Ishikawa (cell line): ENCODE data around the gene TUBB3.

Experiments
- CEBPB ChIP-seq: IDR thresholded peaks from 2 replicates; pipeline ENCODE4 v1.6.1; 2012
- CREB1 ChIP-seq: IDR thresholded peaks from 2 replicates; pipeline ENCODE4 v1.6.1; 2012; ENCODE audit warnings: low read depth
- EGR1 ChIP-seq: IDR thresholded peaks from 2 replicates; pipeline ENCODE4 v1.6.1; 2012
- EP300 ChIP-seq: IDR thresholded peaks from 2 replicates; pipeline ENCODE4 v1.6.1; 2012; ENCODE audit warnings: borderline replicate concordance
- FOXM1 ChIP-seq: IDR thresholded peaks from 2 replicates; pipeline ENCODE4 v1.6.1; 2012; ENCODE audit warnings: low read depth, borderline replicate concordance
- RAD21 ChIP-seq: IDR thresholded peaks from 2 replicates; pipeline ENCODE4 v1.6.1; 2012; ENCODE audit warnings: low read depth
- TAF1 ChIP-seq: IDR thresholded peaks from 2 replicates; pipeline ENCODE4 v1.6.1; 2012; ENCODE audit warnings: low read depth, mild to moderate bottlenecking
- TCF12 ChIP-seq: IDR thresholded peaks from 2 replicates; pipeline ENCODE4 v1.6.1; 2012; ENCODE audit warnings: low read depth
- TEAD4 ChIP-seq: IDR thresholded peaks from 2 replicates; pipeline ENCODE4 v1.6.1; 2012
- YY1 ChIP-seq: IDR thresholded peaks from 2 replicates; pipeline ENCODE4 v1.6.1; 2012; ENCODE audit warnings: low read depth
- ZBTB7A ChIP-seq: IDR thresholded peaks from 2 replicates; pipeline ENCODE4 v1.6.1; 2012; ENCODE audit warnings: low read depth
- TF ChIP-seq, protein P1 (sequence below): IDR thresholded peaks from 2 replicates; pipeline ENCODE4 v1.6.1; 2012; ENCODE audit warnings: low read depth, mild to moderate bottlenecking

DNA sequence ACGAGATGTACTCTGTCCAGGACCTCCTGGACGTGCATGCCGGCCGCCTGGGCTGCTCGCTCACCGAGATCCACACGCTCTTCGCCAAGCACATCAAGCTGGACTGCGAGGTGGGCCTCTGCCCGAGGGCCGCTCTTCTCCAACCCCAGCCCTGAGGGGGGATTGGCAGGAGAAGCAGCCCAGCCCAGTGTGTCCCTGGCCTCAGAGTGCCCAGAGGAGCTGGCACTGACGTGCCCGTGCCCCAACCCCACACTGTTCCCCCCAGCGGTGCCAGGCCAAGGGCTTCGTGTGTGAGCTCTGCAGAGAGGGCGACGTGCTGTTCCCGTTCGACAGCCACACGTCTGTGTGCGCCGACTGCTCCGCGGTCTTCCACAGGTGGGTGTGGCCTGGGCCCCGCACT, 41.1 kb downstream of the TUBB3 start:
- TF ChIP-seq EP300 (no peak), TCF12 (no peak), YY1 (no peak), RAD21 (no peak), TAF1 (no peak), TEAD4 (no peak), ZBTB7A (no peak), CEBPB (no peak), EGR1 (no peak), FOXM1 (no peak), CREB1 (no peak)
- TF ChIP-seq, protein P1, sequence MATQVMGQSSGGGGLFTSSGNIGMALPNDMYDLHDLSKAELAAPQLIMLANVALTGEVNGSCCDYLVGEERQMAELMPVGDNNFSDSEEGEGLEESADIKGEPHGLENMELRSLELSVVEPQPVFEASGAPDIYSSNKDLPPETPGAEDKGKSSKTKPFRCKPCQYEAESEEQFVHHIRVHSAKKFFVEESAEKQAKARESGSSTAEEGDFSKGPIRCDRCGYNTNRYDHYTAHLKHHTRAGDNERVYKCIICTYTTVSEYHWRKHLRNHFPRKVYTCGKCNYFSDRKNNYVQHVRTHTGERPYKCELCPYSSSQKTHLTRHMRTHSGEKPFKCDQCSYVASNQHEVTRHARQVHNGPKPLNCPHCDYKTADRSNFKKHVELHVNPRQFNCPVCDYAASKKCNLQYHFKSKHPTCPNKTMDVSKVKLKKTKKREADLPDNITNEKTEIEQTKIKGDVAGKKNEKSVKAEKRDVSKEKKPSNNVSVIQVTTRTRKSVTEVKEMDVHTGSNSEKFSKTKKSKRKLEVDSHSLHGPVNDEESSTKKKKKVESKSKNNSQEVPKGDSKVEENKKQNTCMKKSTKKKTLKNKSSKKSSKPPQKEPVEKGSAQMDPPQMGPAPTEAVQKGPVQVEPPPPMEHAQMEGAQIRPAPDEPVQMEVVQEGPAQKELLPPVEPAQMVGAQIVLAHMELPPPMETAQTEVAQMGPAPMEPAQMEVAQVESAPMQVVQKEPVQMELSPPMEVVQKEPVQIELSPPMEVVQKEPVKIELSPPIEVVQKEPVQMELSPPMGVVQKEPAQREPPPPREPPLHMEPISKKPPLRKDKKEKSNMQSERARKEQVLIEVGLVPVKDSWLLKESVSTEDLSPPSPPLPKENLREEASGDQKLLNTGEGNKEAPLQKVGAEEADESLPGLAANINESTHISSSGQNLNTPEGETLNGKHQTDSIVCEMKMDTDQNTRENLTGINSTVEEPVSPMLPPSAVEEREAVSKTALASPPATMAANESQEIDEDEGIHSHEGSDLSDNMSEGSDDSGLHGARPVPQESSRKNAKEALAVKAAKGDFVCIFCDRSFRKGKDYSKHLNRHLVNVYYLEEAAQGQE, result no peak
